GM23338 (cell line): ENCODE measurements around the gene METTL22. TPM values are rescaled to one million over a fixed set of nuclear protein-coding genes. Genes with fewer than 3 reads are reported as not detected.

ENCODE experiments used
- ATAC-seq: fragments of 200-7000 bp; cut with Tn5 transposase; 3 replicates; pipeline ENCODE4 v1.9.1; 2020
- DNase-seq: peaks from one replicate; pipeline ENCODE4 v3.0.0-alpha.2; 2015; ENCODE audit warnings: low spot score
- H2AFZ ChIP-seq: fragments of 200-600 bp; sonication (generic); 2 replicates; pipeline ENCODE4 v1.8.0; 2016; ENCODE audit warnings: antibody characterized with exemption, mild to moderate bottlenecking, moderate library complexity
- H3F3A ChIP-seq: fragments of 200-600 bp; sonication (generic); replicated peaks from 2 replicates; pipeline ENCODE4 v1.8.0; 2017; ENCODE audit warnings: antibody characterized with exemption, mixed run types, low read depth
- H3K27ac ChIP-seq: fragments of 200-600 bp; sonication (generic); 2 replicates; pipeline ENCODE4 v1.6.1; 2016; ENCODE audit warnings: low read depth
- H3K27me3 ChIP-seq: fragments of 200-600 bp; sonication (generic); 2 replicates; pipeline ENCODE4 v1.8.0; 2016; ENCODE audit warnings: mild to moderate bottlenecking, mixed run types, moderate library complexity; ENCODE audit not compliant: insufficient read depth
- H3K36me3 ChIP-seq: fragments of 200-600 bp; sonication (generic); 2 replicates; pipeline ENCODE4 v1.8.0; 2016; ENCODE audit warnings: mild to moderate bottlenecking; ENCODE audit not compliant: insufficient read depth
- H3K4me1 ChIP-seq: fragments of 200-600 bp; sonication (generic); 2 replicates; pipeline ENCODE4 v1.8.0; 2016; ENCODE audit warnings: mild to moderate bottlenecking, moderate library complexity; ENCODE audit not compliant: insufficient read depth
- H3K4me2 ChIP-seq: fragments of 200-600 bp; sonication (generic); 2 replicates; pipeline ENCODE4 v1.7.1; 2017; ENCODE audit warnings: mixed run types
- H3K4me3 ChIP-seq: fragments of 200-600 bp; sonication (generic); 2 replicates; pipeline ENCODE4 v1.6.1; 2016; ENCODE audit warnings: mixed run types
- H3K79me2 ChIP-seq: fragments of 200-600 bp; sonication (generic); replicated peaks from 2 replicates; pipeline ENCODE4 v1.8.0; 2017; ENCODE audit warnings: mild to moderate bottlenecking; ENCODE audit not compliant: insufficient read depth
- H3K9me2 ChIP-seq: fragments of 200-600 bp; sonication (generic); 2 replicates; pipeline ENCODE4 v1.8.0; 2017; ENCODE audit not compliant: insufficient read depth
- H4K20me1 ChIP-seq: fragments of 200-600 bp; sonication (generic); replicated peaks from 2 replicates; pipeline ENCODE4 v1.8.0; 2017; ENCODE audit warnings: mild to moderate bottlenecking; ENCODE audit not compliant: insufficient read depth
- H3K27ac Mint-ChIP-seq: 2 replicates; pipeline ENCODE4 v1.8.0; 2020; ENCODE audit warnings: inconsistent platforms, mild to moderate bottlenecking, moderate library complexity, mixed read lengths
- H3K27me3 Mint-ChIP-seq: 3 replicates; pipeline ENCODE4 v1.8.0; 2022; ENCODE audit warnings: low read depth, mild to moderate bottlenecking, moderate library complexity, mixed read lengths, inconsistent platforms; ENCODE audit not compliant: insufficient read depth, poor library complexity
- H3K36me3 Mint-ChIP-seq: 3 replicates; pipeline ENCODE4 v1.8.0; 2021; ENCODE audit warnings: low read depth, mild to moderate bottlenecking, inconsistent platforms, moderate library complexity, mixed read lengths
- H3K4me1 Mint-ChIP-seq: 3 replicates; pipeline ENCODE4 v1.8.0; 2020; ENCODE audit warnings: mild to moderate bottlenecking, inconsistent platforms, mixed read lengths
- H3K4me3 Mint-ChIP-seq: 3 replicates; pipeline ENCODE4 v1.8.0; 2021; ENCODE audit warnings: moderate library complexity, mild to moderate bottlenecking, inconsistent platforms, mixed read lengths
- H3K9me3 Mint-ChIP-seq: 3 replicates; pipeline ENCODE4 v1.8.0; 2020; ENCODE audit warnings: moderate library complexity, mild to moderate bottlenecking, inconsistent platforms, mixed read lengths
- CREB1 ChIP-seq: fragments of 250-450 bp; sonication (Bioruptor Pico); IDR thresholded peaks from 2 replicates; pipeline ENCODE4 v1.5.0; 2020; ENCODE audit warnings: low read depth, mild to moderate bottlenecking, moderate library complexity
- EZH2 ChIP-seq: fragments of 200-600 bp; sonication (generic); IDR thresholded peaks from one replicate; pipeline ENCODE4 v1.8.0; 2017; ENCODE audit warnings: antibody characterized with exemption, mild to moderate bottlenecking, low read depth; ENCODE audit not compliant: unreplicated experiment
- NANOG ChIP-seq: IDR thresholded peaks from 2 replicates; pipeline ENCODE4 v1.6.1; 2016; ENCODE audit warnings: antibody characterized with exemption, borderline replicate concordance
- STAT1 ChIP-seq: IDR thresholded peaks from one replicate; pipeline ENCODE4 v1.6.1; 2016; ENCODE audit warnings: antibody characterized with exemption; ENCODE audit not compliant: unreplicated experiment
- polyA plus RNA-seq: library from polyadenylated mRNA; unstranded; fragments of >200 nt; fragmentation: Nextera tagmentation; extraction: Ambion mirVana; gene quantifications from 2 replicates; pipeline ENCODE4 v1.2.1, GENCODE V29; 2016
- small RNA-seq: library from RNA; depleted of rRNA; stranded (forward); fragments of <200 nt; gene quantifications from one replicate; pipeline ENCODE3, GENCODE V24; 2014; ENCODE audit warnings: low replicate concordance
- total RNA-seq: library from RNA; depleted of rRNA; stranded (reverse); fragments of >200 nt; shearing (Covaris generic); gene quantifications from 2 replicates; pipeline ENCODE4 v1.2.3, GENCODE V29; 2014; rRNA removed

METTL22 gene
- total and polyA plus RNA-seq, 2 experiments from 2014 or later: 51.4 to 51.8 TPM

DNA sequence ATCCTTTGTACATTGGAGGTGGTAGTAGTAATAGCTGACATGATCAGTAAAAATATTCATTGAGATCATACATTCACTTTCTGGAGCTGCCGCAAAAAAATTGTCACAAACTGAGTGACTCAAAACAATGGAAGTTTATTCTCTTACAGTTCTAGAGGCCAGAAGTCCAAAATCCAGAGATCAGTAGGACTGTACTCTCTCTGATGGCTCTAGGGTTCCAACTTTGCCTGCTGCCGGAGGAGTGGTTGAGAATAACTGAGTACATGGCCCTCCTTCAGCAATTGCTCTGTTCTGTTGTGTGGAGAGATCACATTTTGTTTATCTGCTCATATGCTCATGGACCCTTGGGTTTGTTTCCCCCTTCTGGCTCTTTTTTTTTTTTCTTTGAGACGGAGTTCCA is 76.5 kb downstream of the METTL22 start:
- peaks cover 5% of the 10 kb centered on the region for H3K27me3 Mint-ChIP-seq
- no peaks in the 10 kb centered on the region for H3K9me3 Mint-ChIP-seq
- H3K4me1 Mint-ChIP-seq: no peaks in the 10 kb centered on the region

More for the DNA sequence above, 76.5 kb downstream of the METTL22 start:
- Mint-ChIP-seq H3K27ac (no peak overlapping the region), H3K4me3 (no peak overlapping the region), H3K36me3 (no peaks in the 10 kb centered on the region)
- DNase-seq: no peak
- H2AFZ ChIP-seq: no peak overlapping the region
- TF ChIP-seq NANOG: no peak
- no peak for TF ChIP-seq STAT1
- no peak for TF ChIP-seq EZH2
- TF ChIP-seq CREB1 (CRISPR knock-in tag): no peak
- no peaks in the 10 kb centered on the region for H4K20me1 ChIP-seq
- no peaks in the 10 kb centered on the region for H3K27me3 ChIP-seq
- no peak for ATAC-seq
- H3K36me3 ChIP-seq: no peaks in the 10 kb centered on the region
- H3K9me2 ChIP-seq: no peaks in the 10 kb centered on the region
- no peaks in the 10 kb centered on the region for H3K79me2 ChIP-seq
- no peak overlapping the region for H3K4me2 ChIP-seq
- H3K4me3 ChIP-seq: no peak overlapping the region
- no peaks in the 10 kb centered on the region for H3F3A ChIP-seq
- no peak overlapping the region for H3K27ac ChIP-seq
- no peaks in the 10 kb centered on the region for H3K4me1 ChIP-seq

Small RNA genes lying within 50 kb of the gene (small RNA-seq; reads per million reads assigned to genes)
- gene RN7SL743P: not detected

Other genes starting within 250 kb of the METTL22 start
- 0.52 TPM in 1 of 2 replicates, not detected in the other for gene TMEM114, start 31.2 kb upstream of the METTL22 start, total RNA-seq
- 0.47 and 0.77 TPM in 2 replicates for gene TMEM114, start 31.2 kb upstream of the METTL22 start, polyA plus RNA-seq
- gene ABAT, start 52.9 kb downstream of the METTL22 start, total RNA-seq: 3.8 and 8.8 TPM in 2 replicates
- 4.4 TPM in 2 replicates for gene ABAT, start 52.9 kb downstream of the METTL22 start, polyA plus RNA-seq
- gene TMEM186, start 175.9 kb downstream of the METTL22 start, total RNA-seq: 8.3 and 11.2 TPM in 2 replicates
- gene TMEM186, start 175.9 kb downstream of the METTL22 start, polyA plus RNA-seq: 11.7 and 14.8 TPM in 2 replicates
- 38.2 and 45.1 TPM in 2 replicates for gene PMM2, start 176.1 kb downstream of the METTL22 start, total RNA-seq
- gene PMM2, start 176.1 kb downstream of the METTL22 start, polyA plus RNA-seq: 60.4 and 64.0 TPM in 2 replicates
- 286 and 301 TPM in 2 replicates for gene CARHSP1, start 247.3 kb downstream of the METTL22 start, total RNA-seq
- 324 and 339 TPM in 2 replicates for gene CARHSP1, start 247.3 kb downstream of the METTL22 start, polyA plus RNA-seq